ENCODE measurements around the gene ITGB2. TPM values are rescaled to one million over a fixed set of nuclear protein-coding genes. Genes with fewer than 3 reads are reported as not detected.
A peak's percentile ranks its signal among the peaks of the same experiment; 100 is the strongest.

The ITGB2 gene
- total RNA-seq, 1 donor from 2014 or later: 265 TPM

GRCh38 chr21:44901391-44902074, 19.2 kb downstream of the ITGB2 start:
- DNase-seq: no peak
- Mint-ChIP-seq H3K4me3 (no peak overlapping the region), H3K4me1 (peaks cover 9% of the 10 kb centered on the region), H3K36me3 (ENCODE audit: low read depth) (peaks cover 70% of the 10 kb centered on the region), H3K27ac (no peak overlapping the region), H3K27me3 (no peaks in the 10 kb centered on the region), H3K9me3 (no peaks in the 10 kb centered on the region)
- intact Hi-C loops (cut with micrococcal nuclease): no loop called here

DNA sequence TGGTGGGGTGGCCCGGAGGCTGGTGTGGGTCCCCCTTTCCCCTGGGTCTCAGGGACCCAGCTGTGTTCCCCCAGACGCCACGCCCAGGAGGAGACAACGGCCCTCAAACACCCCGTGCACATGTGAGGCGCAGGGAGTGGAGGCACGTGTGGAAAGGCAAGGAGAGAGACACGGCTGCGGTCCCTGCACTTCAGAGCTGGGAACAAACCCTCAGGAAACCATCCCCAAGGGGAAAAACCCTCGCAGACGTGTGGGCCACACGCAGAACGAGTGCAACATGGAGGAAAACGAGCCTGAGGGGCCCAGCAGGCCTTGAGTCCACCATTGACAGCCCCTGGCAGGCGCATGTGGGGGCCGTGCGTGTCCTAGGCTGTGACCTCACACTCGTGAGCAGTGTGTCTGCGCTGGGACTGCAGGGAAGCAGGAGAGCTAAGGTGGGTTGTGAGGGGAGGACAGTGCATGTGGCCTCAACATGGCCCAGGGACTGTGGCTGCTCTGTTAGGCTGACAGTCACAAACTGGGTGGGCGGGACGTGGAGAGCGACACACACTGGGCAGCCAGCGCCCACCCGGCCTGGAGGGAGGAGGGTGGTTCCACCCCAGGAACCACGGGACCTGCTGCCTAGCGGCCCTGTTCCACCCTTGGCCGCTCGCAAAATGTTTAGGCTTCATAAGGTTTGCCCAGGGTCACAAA, 20.0 kb downstream of the ITGB2 start:
- DNase-seq: no peak
- Mint-ChIP-seq H3K9me3 (no peaks in the 10 kb centered on the region), H3K27ac (no peak overlapping the region), H3K4me1 (peaks cover 6% of the 10 kb centered on the region), H3K4me3 (no peak overlapping the region), H3K36me3 (ENCODE audit: low read depth) (peaks cover 68% of the 10 kb centered on the region), H3K27me3 (no peaks in the 10 kb centered on the region)
- intact Hi-C loops (cut with micrococcal nuclease): no loop called here

GRCh38 chr21:44899768-44900558, 20.7 kb downstream of the ITGB2 start:
- Mint-ChIP-seq H3K4me1 (peaks cover 6% of the 10 kb centered on the region), H3K27me3 (no peaks in the 10 kb centered on the region), H3K27ac (no peak overlapping the region), H3K4me3 (no peak overlapping the region), H3K36me3 (ENCODE audit: low read depth) (peaks cover 64% of the 10 kb centered on the region), H3K9me3 (no peaks in the 10 kb centered on the region)
- intact Hi-C loops (cut with micrococcal nuclease): no loop called here
- no peak for DNase-seq

DNA sequence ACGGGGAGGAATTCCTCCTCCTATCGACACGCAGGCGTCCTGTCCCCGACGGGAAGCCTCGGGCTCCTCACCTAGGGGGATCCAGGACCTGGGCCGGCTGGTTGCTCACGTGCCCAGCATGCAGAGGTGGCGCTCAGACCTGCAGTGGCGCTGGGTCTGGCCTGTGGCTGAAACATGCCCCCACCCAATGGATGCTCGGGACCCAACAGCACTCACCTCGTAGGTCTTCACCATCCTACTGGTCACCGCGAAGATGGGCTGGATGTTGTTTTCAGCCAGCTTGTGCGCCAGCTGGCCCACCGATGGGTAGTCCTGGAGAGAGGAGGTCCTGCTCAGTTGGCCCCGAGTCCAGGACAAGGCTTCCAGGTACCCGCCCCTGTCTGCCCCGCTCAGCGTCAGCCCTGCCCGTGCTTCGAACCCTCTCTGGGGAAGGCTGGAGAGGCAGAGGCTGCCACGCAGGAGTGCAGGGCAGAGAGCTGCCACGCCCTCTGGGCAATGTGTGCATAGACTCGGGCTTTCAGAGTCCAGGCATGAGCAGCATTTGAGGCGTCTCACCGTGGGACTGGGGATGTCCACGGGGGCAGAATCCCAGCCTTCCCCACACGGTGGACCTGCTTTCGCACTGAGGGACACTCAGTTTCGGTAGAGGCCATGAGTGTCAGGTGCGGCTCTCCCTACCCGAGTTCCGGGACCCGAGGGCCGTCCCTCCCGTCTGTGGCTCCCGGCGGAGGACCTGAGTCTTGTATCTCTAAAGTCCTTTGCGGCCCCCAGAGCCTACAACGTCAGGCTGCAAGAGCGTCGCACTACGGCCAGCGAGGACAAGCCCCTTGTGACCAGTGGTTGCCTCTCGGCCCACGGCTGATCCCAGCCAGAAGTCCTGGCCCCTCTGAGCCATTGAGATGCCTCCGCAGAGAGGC, 21.6 kb downstream of the ITGB2 start:
- H3K27ac Mint-ChIP-seq: no peak overlapping the region
- intact Hi-C loops (cut with micrococcal nuclease): no loop called here
- no peaks in the 10 kb centered on the region for H3K9me3 Mint-ChIP-seq
- peaks cover 2% of the 10 kb centered on the region for H3K4me1 Mint-ChIP-seq
- no peak for DNase-seq
- H3K36me3 Mint-ChIP-seq (ENCODE audit: low read depth): peaks cover 58% of the 10 kb centered on the region
- H3K4me3 Mint-ChIP-seq: no peak overlapping the region
- H3K27me3 Mint-ChIP-seq: no peaks in the 10 kb centered on the region

DNA sequence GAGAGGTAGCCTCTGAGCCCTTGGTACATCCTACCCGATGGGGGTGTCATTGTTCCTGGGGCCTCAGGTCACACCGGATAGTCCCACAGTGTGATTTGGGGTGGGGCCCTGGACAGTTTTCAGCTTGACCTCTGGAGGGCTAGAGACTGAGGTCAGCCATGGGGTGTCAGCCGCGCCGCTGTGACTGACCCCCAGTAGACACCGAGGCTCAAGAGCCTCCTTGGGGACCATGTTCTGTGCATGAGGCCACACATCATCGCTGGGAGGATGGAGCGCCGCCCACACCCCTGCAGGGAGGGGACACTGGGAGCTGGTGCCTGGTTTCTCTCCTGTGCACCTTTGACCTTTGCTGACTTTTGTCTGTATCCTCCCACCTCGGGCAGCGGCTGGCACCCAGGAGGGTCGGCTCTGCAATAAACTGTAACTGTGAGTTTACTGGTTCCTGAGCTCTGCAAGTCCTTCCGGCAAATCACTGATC, 22.6 kb downstream of the ITGB2 start:
- no peak overlapping the region for H3K4me3 Mint-ChIP-seq
- DNase-seq: no peak
- intact Hi-C loops (cut with micrococcal nuclease): no loop called here
- H3K27ac Mint-ChIP-seq: no peak overlapping the region
- peaks cover 5% of the 10 kb centered on the region for H3K4me1 Mint-ChIP-seq
- H3K36me3 Mint-ChIP-seq (ENCODE audit: low read depth): peaks cover 53% of the 10 kb centered on the region
- H3K27me3 Mint-ChIP-seq: no peaks in the 10 kb centered on the region
- no peaks in the 10 kb centered on the region for H3K9me3 Mint-ChIP-seq

DNA sequence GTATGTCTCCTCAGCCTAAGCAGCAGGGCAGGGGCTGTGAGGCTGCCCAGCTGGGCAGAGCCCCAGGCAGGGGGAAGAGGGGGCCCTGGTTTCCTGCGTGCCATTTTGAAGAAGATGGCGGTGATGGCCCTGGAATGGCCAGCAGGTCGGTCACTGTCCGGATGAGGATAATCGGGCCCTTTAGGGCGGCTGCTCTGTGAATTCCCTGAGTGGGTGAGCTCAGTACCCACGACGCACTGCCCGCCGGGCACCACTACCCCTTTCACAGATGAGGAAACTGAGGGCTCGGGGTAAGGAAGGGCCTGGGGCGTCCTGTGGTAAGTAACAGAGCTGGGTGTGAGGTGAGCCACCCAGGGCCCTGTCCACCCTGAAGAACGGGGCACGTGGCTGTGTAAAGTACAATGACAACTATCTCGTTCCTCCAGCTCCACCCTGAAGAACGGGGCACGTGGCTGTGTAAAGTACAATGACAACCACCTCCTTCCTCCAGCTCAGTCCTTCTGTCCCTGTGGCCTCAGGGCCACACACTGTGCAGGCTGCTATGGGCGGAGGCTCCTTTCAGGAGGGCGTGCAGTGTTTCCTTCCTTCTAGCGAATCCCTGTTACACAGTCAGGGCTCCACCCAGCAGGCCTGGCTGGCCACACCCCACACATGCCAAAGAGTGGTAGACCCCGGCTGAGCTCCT, 23.2 kb downstream of the ITGB2 start:
- Mint-ChIP-seq H3K9me3 (no peaks in the 10 kb centered on the region), H3K4me3 (no peak overlapping the region), H3K4me1 (peaks cover 6% of the 10 kb centered on the region), H3K27me3 (no peaks in the 10 kb centered on the region), H3K27ac (no peak overlapping the region), H3K36me3 (ENCODE audit: low read depth) (peaks cover 51% of the 10 kb centered on the region)
- DNase-seq: peak; percentile 68
- intact Hi-C loops (cut with micrococcal nuclease): no loop called here

- peaks cover 46% of the 10 kb centered on the region for H3K36me3 Mint-ChIP-seq (ENCODE audit: low read depth)
- H3K27me3 Mint-ChIP-seq: no peaks in the 10 kb centered on the region
- no peak overlapping the region for H3K4me3 Mint-ChIP-seq
- H3K9me3 Mint-ChIP-seq: no peaks in the 10 kb centered on the region
- no peak overlapping the region for H3K27ac Mint-ChIP-seq
- H3K4me1 Mint-ChIP-seq: peaks cover 6% of the 10 kb centered on the region
- intact Hi-C loops (cut with micrococcal nuclease): no loop called here
- DNase-seq: no peak
These were observed 24.0 kb downstream of the ITGB2 start for GRCh38 chr21:44896561-44897286.

DNA sequence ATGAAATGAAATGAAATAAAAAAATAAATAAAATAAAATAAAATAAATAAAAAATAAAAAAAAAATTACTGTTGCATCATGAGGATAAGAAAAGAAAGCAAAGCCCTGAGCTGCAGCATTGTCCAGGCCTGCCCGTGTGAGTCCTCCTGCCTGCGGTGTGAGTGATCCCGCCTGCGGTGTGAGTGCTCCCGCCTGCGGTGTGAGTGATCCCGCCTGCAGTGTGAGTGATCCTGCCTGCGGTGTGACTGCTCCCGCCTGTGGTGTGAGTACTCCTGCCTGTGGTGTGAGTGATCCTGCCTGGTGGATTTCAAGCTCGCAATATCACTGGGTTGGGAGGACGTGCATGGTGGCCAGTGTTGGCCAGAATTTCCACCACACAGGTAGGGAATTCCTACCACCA, 24.8 kb downstream of the ITGB2 start:
- Mint-ChIP-seq H3K9me3 (no peaks in the 10 kb centered on the region), H3K27me3 (no peaks in the 10 kb centered on the region), H3K27ac (no peak overlapping the region), H3K4me1 (peaks cover 6% of the 10 kb centered on the region), H3K36me3 (ENCODE audit: low read depth) (peaks cover 42% of the 10 kb centered on the region), H3K4me3 (no peak overlapping the region)
- DNase-seq: no peak
- intact Hi-C loops (cut with micrococcal nuclease): no loop called here

GRCh38 chr21:44894687-44895302, 25.9 kb downstream of the ITGB2 start:
- H3K36me3 Mint-ChIP-seq (ENCODE audit: low read depth): peaks cover 37% of the 10 kb centered on the region
- intact Hi-C loops (cut with micrococcal nuclease): no loop called here

DNA sequence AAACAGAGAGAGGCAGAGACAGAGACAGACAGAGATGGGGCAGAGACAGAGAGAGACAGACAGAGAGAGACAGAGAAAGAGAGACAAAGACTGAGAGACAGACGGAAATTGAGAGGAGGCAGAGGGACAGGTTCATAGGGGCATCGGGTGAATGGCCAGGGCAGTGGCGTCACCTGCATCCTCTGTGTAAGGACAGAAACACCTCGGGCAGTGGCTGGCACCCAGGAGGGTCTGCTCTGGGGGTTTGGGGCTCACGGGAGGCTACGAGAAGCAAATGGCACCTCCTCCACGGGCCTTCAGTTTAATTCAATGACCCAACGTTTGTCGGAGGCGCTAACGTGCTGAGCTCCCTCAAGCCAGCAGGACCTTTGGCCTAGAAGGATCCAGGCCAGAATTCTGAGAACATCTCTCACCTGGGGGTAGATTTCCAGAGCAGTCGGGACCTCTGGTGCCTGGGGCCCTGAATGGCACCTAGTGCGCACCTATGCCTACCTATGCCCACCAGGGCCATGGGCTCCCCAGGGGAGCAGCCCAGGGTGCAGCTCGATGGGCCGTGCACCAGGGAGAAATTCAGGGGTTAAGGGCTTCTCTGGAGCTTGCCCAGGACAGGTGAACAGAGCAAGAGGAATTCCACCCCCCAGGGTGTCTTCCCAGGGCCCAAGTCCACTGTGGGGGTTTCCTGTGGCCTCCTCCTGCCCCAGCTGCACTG, 26.6 kb downstream of the ITGB2 start:
- no peaks in the 10 kb centered on the region for H3K27me3 Mint-ChIP-seq
- H3K27ac Mint-ChIP-seq: peak overlapping the region; percentile 42
- intact Hi-C loops (cut with micrococcal nuclease): loop anchor here (2.0 kb wide), 1 partner anchor 17 kb away; no protein-coding TSS in a partner anchor

More at GRCh38 chr21:44894687-44895302, 25.9 kb downstream of the ITGB2 start:
- Mint-ChIP-seq H3K27me3 (no peaks in the 10 kb centered on the region), H3K9me3 (no peaks in the 10 kb centered on the region), H3K4me3 (no peak overlapping the region), H3K4me1 (peaks cover 6% of the 10 kb centered on the region), H3K27ac (peak overlapping the region; percentile 20)
- DNase-seq: no peak

DNA sequence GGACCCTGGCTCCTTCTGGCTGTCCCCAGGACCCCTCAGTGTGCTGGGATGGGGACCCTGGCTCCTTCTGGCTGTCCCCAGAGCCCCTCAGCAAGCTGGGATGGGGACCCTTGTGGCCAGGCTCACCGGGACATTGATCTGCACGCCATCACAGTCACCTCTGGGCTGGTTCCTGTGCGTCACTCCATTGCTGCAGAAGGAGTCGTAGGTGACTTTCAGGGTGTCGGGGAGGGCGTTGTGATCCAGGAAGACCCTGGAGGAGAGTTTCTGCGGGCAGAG, 27.5 kb downstream of the ITGB2 start:
- Mint-ChIP-seq H3K9me3 (no peaks in the 10 kb centered on the region), H3K36me3 (ENCODE audit: low read depth) (peaks cover 32% of the 10 kb centered on the region), H3K27ac (peak overlapping the region; percentile 54), H3K4me3 (no peak overlapping the region), H3K27me3 (no peaks in the 10 kb centered on the region), H3K4me1 (peaks cover 6% of the 10 kb centered on the region)
- DNase-seq: no peak
- intact Hi-C loops (cut with micrococcal nuclease): loop anchor here (2.0 kb wide), 1 partner anchor 18 kb away; no protein-coding TSS in a partner anchor

More for the DNA sequence above, 26.6 kb downstream of the ITGB2 start:
- H3K9me3 Mint-ChIP-seq: no peaks in the 10 kb centered on the region
- H3K4me3 Mint-ChIP-seq: no peak overlapping the region
- H3K4me1 Mint-ChIP-seq: peaks cover 6% of the 10 kb centered on the region
- H3K36me3 Mint-ChIP-seq (ENCODE audit: low read depth): peaks cover 34% of the 10 kb centered on the region
- no peak for DNase-seq
